ENCODE measurements around the gene CPT1C. TPM values are rescaled to one million over a fixed set of nuclear protein-coding genes. Genes with fewer than 3 reads are reported as not detected.

CPT1C gene
- total RNA-seq, 1 donor from 2014 or later, result 12.3 TPM

GRCh38 chr19:49653466-49653806 lies 37.5 kb upstream of the CPT1C start:
- Histone ChIP-seq H3K36me3 (peaks cover 82 to 91% of the 10 kb centered on the region in 2 donors), H3K4me3 (no peak overlapping the region), H3K4me1 (no peaks in the 10 kb centered on the region), H3K27ac (no peak overlapping the region), H3K27me3 (no peaks in the 10 kb centered on the region), H3K9me3 (no peaks in the 10 kb centered on the region)
- DNase-seq (ENCODE audit: low spot score in 2 of 2), result no peak
- intact Hi-C loops (cut with DNase I), result no loop called here
- TF ChIP-seq, protein P1, sequence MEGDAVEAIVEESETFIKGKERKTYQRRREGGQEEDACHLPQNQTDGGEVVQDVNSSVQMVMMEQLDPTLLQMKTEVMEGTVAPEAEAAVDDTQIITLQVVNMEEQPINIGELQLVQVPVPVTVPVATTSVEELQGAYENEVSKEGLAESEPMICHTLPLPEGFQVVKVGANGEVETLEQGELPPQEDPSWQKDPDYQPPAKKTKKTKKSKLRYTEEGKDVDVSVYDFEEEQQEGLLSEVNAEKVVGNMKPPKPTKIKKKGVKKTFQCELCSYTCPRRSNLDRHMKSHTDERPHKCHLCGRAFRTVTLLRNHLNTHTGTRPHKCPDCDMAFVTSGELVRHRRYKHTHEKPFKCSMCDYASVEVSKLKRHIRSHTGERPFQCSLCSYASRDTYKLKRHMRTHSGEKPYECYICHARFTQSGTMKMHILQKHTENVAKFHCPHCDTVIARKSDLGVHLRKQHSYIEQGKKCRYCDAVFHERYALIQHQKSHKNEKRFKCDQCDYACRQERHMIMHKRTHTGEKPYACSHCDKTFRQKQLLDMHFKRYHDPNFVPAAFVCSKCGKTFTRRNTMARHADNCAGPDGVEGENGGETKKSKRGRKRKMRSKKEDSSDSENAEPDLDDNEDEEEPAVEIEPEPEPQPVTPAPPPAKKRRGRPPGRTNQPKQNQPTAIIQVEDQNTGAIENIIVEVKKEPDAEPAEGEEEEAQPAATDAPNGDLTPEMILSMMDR (IDR thresholded peaks at IDR 0.05), result no peak

GRCh38 chr19:49654581-49654980 lies 36.3 kb upstream of the CPT1C start:
- no peaks in the 10 kb centered on the region for H3K9me3 ChIP-seq
- no peak for DNase-seq (ENCODE audit: low spot score in 2 of 2)
- H3K36me3 ChIP-seq, result peaks cover 89 to 95% of the 10 kb centered on the region in 2 donors
- H3K4me3 ChIP-seq, result no peak overlapping the region
- H3K4me1 ChIP-seq, result no peaks in the 10 kb centered on the region
- intact Hi-C loops (cut with DNase I), result no loop called here
- no peaks in the 10 kb centered on the region for H3K27me3 ChIP-seq
- H3K27ac ChIP-seq, result no peak overlapping the region
- TF ChIP-seq, protein P1 (IDR thresholded peaks at IDR 0.05), result no peak

GRCh38 chr19:49655570-49656455 lies 35.1 kb upstream of the CPT1C start:
- intact Hi-C loops (cut with DNase I), result no loop called here
- DNase-seq (ENCODE audit: low spot score in 2 of 2), result no peak
- Histone ChIP-seq H3K4me3 (no peak overlapping the region), H3K9me3 (no peaks in the 10 kb centered on the region), H3K27me3 (no peaks in the 10 kb centered on the region), H3K27ac (no peak overlapping the region), H3K4me1 (no peaks in the 10 kb centered on the region), H3K36me3 (peaks cover 93 to 94% of the 10 kb centered on the region in 2 donors)
- TF ChIP-seq, protein P1 (IDR thresholded peaks at IDR 0.05), result no peak

- TF ChIP-seq, protein P1 (IDR thresholded peaks at IDR 0.05), result no peak
- intact Hi-C loops (cut with DNase I), result no loop called here
- H3K9me3 ChIP-seq, result no peaks in the 10 kb centered on the region
- H3K27ac ChIP-seq, result no peak overlapping the region
- DNase-seq (ENCODE audit: low spot score in 2 of 2), result no peak
- H3K36me3 ChIP-seq, result peaks cover 93 to 94% of the 10 kb centered on the region in 2 donors
- no peaks in the 10 kb centered on the region for H3K4me1 ChIP-seq
- no peak overlapping the region for H3K4me3 ChIP-seq
- no peaks in the 10 kb centered on the region for H3K27me3 ChIP-seq
Measured at GRCh38 chr19:49656456-49657109, 34.3 kb upstream of the CPT1C start.

GRCh38 chr19:49657493-49658138 lies 33.3 kb upstream of the CPT1C start:
- Histone ChIP-seq H3K36me3 (peaks cover 98 to 99% of the 10 kb centered on the region in 2 donors), H3K27ac (no peak overlapping the region), H3K4me3 (no peak overlapping the region), H3K4me1 (no peaks in the 10 kb centered on the region), H3K27me3 (no peaks in the 10 kb centered on the region), H3K9me3 (no peaks in the 10 kb centered on the region)
- DNase-seq (ENCODE audit: low spot score in 2 of 2), result no peak
- intact Hi-C loops (cut with DNase I), result no loop called here
- TF ChIP-seq, protein P1 (IDR thresholded peaks at IDR 0.05), result no peak
